ENCODE data around the gene RBMY1B.
"Not testable (repeated sequence)": the region's sequence is repeated elsewhere in the genome, so short reads cannot be mapped to it uniquely, and the experiment has no call there.

The RBMY1B gene

DNA sequence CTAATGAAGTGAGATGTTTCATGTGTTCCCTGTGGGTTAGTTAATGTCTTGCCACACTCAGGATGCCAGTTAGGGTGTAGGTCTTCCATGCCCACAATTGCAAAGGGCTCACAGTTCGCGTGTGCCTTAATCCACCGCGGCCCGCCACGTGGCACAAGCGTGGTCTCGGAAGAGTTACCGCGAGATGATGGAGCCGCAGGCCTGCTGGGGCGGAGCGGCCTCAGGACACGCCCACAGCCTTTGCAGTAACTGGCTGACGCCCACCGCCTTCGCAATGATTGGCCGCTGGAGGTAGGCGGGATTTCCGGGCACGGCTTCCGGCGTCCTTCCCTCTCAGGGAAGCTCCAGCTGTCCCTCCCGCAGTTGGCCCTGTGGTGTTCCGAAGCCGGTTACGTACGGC, at the start of gene RBMY1B:
Gene RBMY1B, plus strand, starts transcription at position 301 of the 400 bp plus-strand sequence. CDS start 2,013 bp downstream, outside the sequence.
- H3K27me3 Mint-ChIP-seq (ENCODE audit: low read depth); H3K9me3 Mint-ChIP-seq; H3K4me3 Mint-ChIP-seq; H3K27ac Mint-ChIP-seq; H3K4me1 Mint-ChIP-seq (ENCODE audit: low read depth); H3K36me3 Mint-ChIP-seq (ENCODE audit: low read depth): not testable (repeated sequence)

- not testable (repeated sequence) for H3K27me3 Mint-ChIP-seq (ENCODE audit: low read depth); H3K4me1 Mint-ChIP-seq (ENCODE audit: low read depth); H3K9me3 Mint-ChIP-seq; H3K4me3 Mint-ChIP-seq; H3K36me3 Mint-ChIP-seq (ENCODE audit: low read depth); H3K27ac Mint-ChIP-seq
These were observed 48.2 kb upstream of the RBMY1B start for GRCh38 chrY:21462915-21463314.

- no peaks in the 10 kb centered on the region for H3K4me1 Mint-ChIP-seq (ENCODE audit: low read depth)
- H3K27ac Mint-ChIP-seq: no peak overlapping the region
- no peaks in the 10 kb centered on the region for H3K36me3 Mint-ChIP-seq (ENCODE audit: low read depth)
- H3K9me3 Mint-ChIP-seq: no peaks in the 10 kb centered on the region
- H3K4me3 Mint-ChIP-seq: no peak overlapping the region
- no peaks in the 10 kb centered on the region for H3K27me3 Mint-ChIP-seq (ENCODE audit: low read depth)
These were observed 28.2 kb upstream of the RBMY1B start for GRCh38 chrY:21482967-21483366.

- not testable (repeated sequence) for H3K36me3 Mint-ChIP-seq (ENCODE audit: low read depth); H3K27me3 Mint-ChIP-seq (ENCODE audit: low read depth); H3K9me3 Mint-ChIP-seq; H3K27ac Mint-ChIP-seq; H3K4me1 Mint-ChIP-seq (ENCODE audit: low read depth); H3K4me3 Mint-ChIP-seq
These were observed 23.4 kb downstream of the RBMY1B start, which contains the start of gene RBMY1A1 for GRCh38 chrY:21534579-21534978. Gene RBMY1A1, plus strand, starts transcription at chrY:21534879. Its CDS starts 2,013 bp downstream, at chrY:21536892.

GRCh38 chrY:21559316-21559984, 48.3 kb downstream of the RBMY1B start:
- H3K4me3 Mint-ChIP-seq; H3K36me3 Mint-ChIP-seq (ENCODE audit: low read depth); H3K9me3 Mint-ChIP-seq; H3K4me1 Mint-ChIP-seq (ENCODE audit: low read depth); H3K27ac Mint-ChIP-seq; H3K27me3 Mint-ChIP-seq (ENCODE audit: low read depth): not testable (repeated sequence)
